Liver (tissue), 2 donors: Measurements from ENCODE around the gene ADGRF5.

Experiments used
- JUND ChIP-seq, 2 donors: IDR thresholded peaks; 2 replicates each; pipeline ENCODE4 v1.6.1; 2016; ENCODE audit warnings: antibody characterized with exemption in 2 of 2
- TAF1 ChIP-seq: conservative IDR thresholded peaks from 2 replicates; pipeline ENCODE4 v1.6.1; 2016; ENCODE audit warnings: antibody characterized with exemption, mild to moderate bottlenecking
- donor health status: healthy.

DNA sequence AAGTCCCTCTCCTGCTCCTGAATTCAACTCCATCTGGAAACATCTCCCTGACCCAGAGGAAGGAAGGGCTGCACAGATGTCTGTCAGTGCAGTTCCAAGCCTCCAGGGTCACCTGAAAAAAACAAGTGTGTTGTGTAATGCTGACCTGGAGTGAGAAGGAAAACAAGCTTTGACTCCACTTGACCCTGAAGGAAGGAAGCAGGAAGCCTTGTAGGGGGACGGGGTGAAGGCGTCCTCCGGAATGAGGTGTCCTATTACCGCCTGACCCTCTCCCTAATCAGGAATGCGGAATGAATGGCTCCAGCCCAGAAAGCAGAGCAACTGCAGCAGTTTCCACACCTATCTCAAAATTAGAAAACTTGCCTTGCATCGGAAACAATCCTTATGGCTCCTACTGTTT is 13.9 kb upstream of the ADGRF5 start:
- TF ChIP-seq TAF1 (no peak), JUND (IDR thresholded peaks at IDR 0.05) (no peak)
